ENCODE results near the gene KLHL35. TPM values are rescaled to one million over a fixed set of nuclear protein-coding genes. Genes with fewer than 3 reads are reported as not detected.

Gene KLHL35
- total and polyA plus RNA-seq, 2 of the 4 experiments (the other 2 are of a cell fraction) = 1.6 to 3.3 TPM

DNA sequence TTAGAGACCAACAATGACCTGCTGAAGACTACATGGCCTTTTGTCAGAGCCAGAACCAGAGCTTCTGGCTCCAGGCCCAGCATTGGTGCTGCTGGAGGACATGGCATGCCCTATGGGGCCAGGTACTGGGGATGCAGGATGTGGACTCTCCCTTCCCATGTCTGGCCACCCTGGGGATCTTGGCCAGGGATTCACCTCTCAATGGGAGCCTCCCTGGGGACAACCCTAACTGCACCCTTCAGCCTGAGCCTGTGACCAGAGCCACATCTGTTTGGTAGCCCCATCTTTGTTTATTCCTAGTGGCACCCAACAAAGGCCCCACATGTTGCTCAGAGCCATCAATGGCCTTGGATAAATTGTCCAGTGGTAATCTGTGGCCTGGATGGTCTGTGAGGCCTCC is 5.8 kb downstream of the KLHL35 start:
- H3K4me2 ChIP-seq (ENCODE audit: low read depth, low read length) = no peak overlapping the region
- 0 out of 2 replicates have a peak, but pooled peaks cover 3% of the 10 kb centered on the region for H4K20me1 ChIP-seq (ENCODE audit: insufficient read depth, low read length)
- H3K14ac ChIP-seq (replicated peaks; ENCODE audit: low read depth, low read length) = no peak overlapping the region
- dilution Hi-C loops (cut with HindIII; ENCODE audit: low sequenced_read_pairs, unreplicated experiment) = no loop called here
- POLR2A ChIA-PET (ENCODE audit: unreplicated experiment) = no interaction called here
- no peak overlapping the region for H2BK120ac ChIP-seq (ENCODE audit: low read depth, low read length)
- H3K79me1 ChIP-seq (ENCODE audit: low read depth in 1 of 2, low read length in 2 of 2) = 0 out of 4 replicates have a peak, but pooled peaks cover 0 to 6% of the 10 kb centered on the region in 2 experiments
- H2AFZ ChIP-seq (replicated peaks; ENCODE audit: low read length, poor library complexity) = no peak overlapping the region
- no peak overlapping the region for H4K8ac ChIP-seq (ENCODE audit: low read depth in 2 of 2, low read length in 2 of 2)
- ATAC-seq (ENCODE audit: low read depth) (no peak), DNase-seq (no peak)
- no peak overlapping the region for H3K4ac ChIP-seq (ENCODE audit: low read depth, low read length)
- peaks cover 5% of the 10 kb centered on the region for H3K9me1 ChIP-seq (ENCODE audit: insufficient read depth, low read length)
- no peak overlapping the region for H3K23ac ChIP-seq (ENCODE audit: low read depth, low read length)
- H3K36me3 ChIP-seq (ENCODE audit: control insufficient read depth, insufficient read depth, low read length) = peaks cover 17% of the 10 kb centered on the region
- H3K27me3 ChIP-seq (ENCODE audit: control insufficient read depth, insufficient read depth, low read length) = peaks cover 21% of the 10 kb centered on the region
- intact Hi-C loops (cut with micrococcal nuclease) = no loop called here
- no peak overlapping the region for H3K9ac ChIP-seq (ENCODE audit: low read depth, low read length)
- in situ Hi-C loops (cut with MboI; ENCODE audit: low sequenced_read_pairs) = no loop called here
- no peak overlapping the region for H2AK9ac ChIP-seq (replicated peaks; ENCODE audit: low read depth, low read length, poor library complexity)
- no peak overlapping the region for H4K91ac ChIP-seq (ENCODE audit: insufficient read depth, low read depth, low read length)
- no peak overlapping the region for H2BK20ac ChIP-seq (ENCODE audit: low read depth, low read length)
- no peak overlapping the region for H3K56ac ChIP-seq (ENCODE audit: extremely low read depth, insufficient read depth, low read length)
- no peak overlapping the region for H2BK5ac ChIP-seq (ENCODE audit: low read depth, low read length, poor library complexity, severe bottlenecking)
- H3K9me3 ChIP-seq (ENCODE audit: control insufficient read depth, insufficient read depth, low read length) = peaks cover 6% of the 10 kb centered on the region
- H2BK15ac ChIP-seq (ENCODE audit: low read depth, low read length) = no peak overlapping the region
- no TSS peak for BruUV-seq (replicated peaks)
- CTCF ChIA-PET = no interaction called here
- no peak overlapping the region for H3K27ac ChIP-seq (ENCODE audit: insufficient read depth, low read length)
- H3K18ac ChIP-seq (ENCODE audit: low read depth, low read length) = no peak overlapping the region
- TF ChIP-seq MAZ (IDR thresholded peaks at IDR 0.05; ENCODE audit: borderline replicate concordance, low read depth, low read length) (no peak), BHLHE40 (IDR thresholded peaks at IDR 0.05; ENCODE audit: low read depth, low read length) (no peak), FOS (IDR thresholded peaks at IDR 0.05; ENCODE audit: low read depth, low read length) (no peak), MXI1 (IDR thresholded peaks at IDR 0.05; ENCODE audit: borderline replicate concordance, low read depth, low read length) (no peak), CHD1 (IDR thresholded peaks at IDR 0.05; ENCODE audit: low read depth, low read length) (no peak), RFX5 (IDR thresholded peaks at IDR 0.05; ENCODE audit: low read depth, low read length) (no peak), SMC3 (IDR thresholded peaks at IDR 0.05; ENCODE audit: low read depth, low read length) (no peak), NFE2L2 (IDR thresholded peaks at IDR 0.05; ENCODE audit: low read depth, low read length) (no peak), CEBPB (IDR thresholded peaks at IDR 0.05; ENCODE audit: low read depth, low read length) (no peak), RCOR1 (IDR thresholded peaks at IDR 0.05; ENCODE audit: insufficient replicate concordance, low read length) (no peak), POLR2A (IDR thresholded peaks at IDR 0.05; ENCODE audit: low read depth, low read length) (no peak)
- TF ChIP-seq, protein P1, sequence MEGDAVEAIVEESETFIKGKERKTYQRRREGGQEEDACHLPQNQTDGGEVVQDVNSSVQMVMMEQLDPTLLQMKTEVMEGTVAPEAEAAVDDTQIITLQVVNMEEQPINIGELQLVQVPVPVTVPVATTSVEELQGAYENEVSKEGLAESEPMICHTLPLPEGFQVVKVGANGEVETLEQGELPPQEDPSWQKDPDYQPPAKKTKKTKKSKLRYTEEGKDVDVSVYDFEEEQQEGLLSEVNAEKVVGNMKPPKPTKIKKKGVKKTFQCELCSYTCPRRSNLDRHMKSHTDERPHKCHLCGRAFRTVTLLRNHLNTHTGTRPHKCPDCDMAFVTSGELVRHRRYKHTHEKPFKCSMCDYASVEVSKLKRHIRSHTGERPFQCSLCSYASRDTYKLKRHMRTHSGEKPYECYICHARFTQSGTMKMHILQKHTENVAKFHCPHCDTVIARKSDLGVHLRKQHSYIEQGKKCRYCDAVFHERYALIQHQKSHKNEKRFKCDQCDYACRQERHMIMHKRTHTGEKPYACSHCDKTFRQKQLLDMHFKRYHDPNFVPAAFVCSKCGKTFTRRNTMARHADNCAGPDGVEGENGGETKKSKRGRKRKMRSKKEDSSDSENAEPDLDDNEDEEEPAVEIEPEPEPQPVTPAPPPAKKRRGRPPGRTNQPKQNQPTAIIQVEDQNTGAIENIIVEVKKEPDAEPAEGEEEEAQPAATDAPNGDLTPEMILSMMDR (conservative IDR thresholded peaks at IDR 0.05; ENCODE audit: low read depth, low read length) = no peak
- TF ChIP-seq, protein P2, sequence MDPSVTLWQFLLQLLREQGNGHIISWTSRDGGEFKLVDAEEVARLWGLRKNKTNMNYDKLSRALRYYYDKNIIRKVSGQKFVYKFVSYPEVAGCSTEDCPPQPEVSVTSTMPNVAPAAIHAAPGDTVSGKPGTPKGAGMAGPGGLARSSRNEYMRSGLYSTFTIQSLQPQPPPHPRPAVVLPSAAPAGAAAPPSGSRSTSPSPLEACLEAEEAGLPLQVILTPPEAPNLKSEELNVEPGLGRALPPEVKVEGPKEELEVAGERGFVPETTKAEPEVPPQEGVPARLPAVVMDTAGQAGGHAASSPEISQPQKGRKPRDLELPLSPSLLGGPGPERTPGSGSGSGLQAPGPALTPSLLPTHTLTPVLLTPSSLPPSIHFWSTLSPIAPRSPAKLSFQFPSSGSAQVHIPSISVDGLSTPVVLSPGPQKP (IDR thresholded peaks at IDR 0.05; ENCODE audit: borderline replicate concordance, low read depth, low read length) = no peak
- no peak overlapping the region for H2AK5ac ChIP-seq (ENCODE audit: low read depth, low read length)
- no peak overlapping the region for H4K5ac ChIP-seq (ENCODE audit: low read depth, low read length)
- H3K4me1 ChIP-seq (ENCODE audit: control insufficient read depth, insufficient read depth, low read length) = peaks cover 8% of the 10 kb centered on the region
- no peak overlapping the region for H3K4me3 ChIP-seq (ENCODE audit: insufficient read depth, low read depth, low read length)

Measured in IMR-90 (cell line).